Measurements from ENCODE around the gene NAGPA. TPM values are rescaled to one million over a fixed set of nuclear protein-coding genes. Genes with fewer than 3 reads are reported as not detected.

The NAGPA gene
- total and polyA plus RNA-seq, 2 of the 8 experiments (the other 6 are each of a cell fraction or from before 2014, with no cell fraction given) = 10.1 to 13.2 TPM

- no peak for TF ChIP-seq ATF2 (IDR thresholded peaks at IDR 0.05; ENCODE audit: low read length)
- TF ChIP-seq CHD1 (IDR thresholded peaks at IDR 0.05; ENCODE audit: low read depth, low read length) = no peak
- no peak for TF ChIP-seq USF2 (IDR thresholded peaks at IDR 0.05; ENCODE audit: low read length)
- no peak for TF ChIP-seq BCL11A (IDR thresholded peaks at IDR 0.05; ENCODE audit: low read depth in 2 of 2, low read length in 2 of 2)
- TF ChIP-seq EZH2 (IDR thresholded peaks at IDR 0.05; ENCODE audit: low read depth, low read length, severe bottlenecking) = no peak
- TF ChIP-seq SIX5 (IDR thresholded peaks at IDR 0.05; ENCODE audit: low read depth, low read length) = no peak
- no peak for TF ChIP-seq ASH2L (IDR thresholded peaks at IDR 0.05; ENCODE audit: low read length)
Measured at GRCh38 chr16:5003828-5004227, 29.9 kb downstream of the NAGPA start (continued).

Data from H1 (cell line).